Measurements from ENCODE around the gene RAD51B.
A peak's percentile ranks its signal among the peaks of the same experiment; 100 is the strongest.
"Not testable (repeated sequence)": the region's sequence is repeated elsewhere in the genome, so short reads cannot be mapped to it uniquely, and the experiment has no call there.

Gene RAD51B

GRCh38 chr14:68696721-68697495 is 877.3 kb downstream of the RAD51B start:
- intact Hi-C loops (cut with DNase I) = no loop called here
- DNase-seq = peak in 1 of 42 donors; percentile 14

GRCh38 chr14:68698773-68699172 is 879.2 kb downstream of the RAD51B start:
- DNase-seq = peak in 1 of 42 donors; percentile 4
- intact Hi-C loops (cut with DNase I) = not testable (repeated sequence)

GRCh38 chr14:68701001-68701741 is 881.6 kb downstream of the RAD51B start:
- intact Hi-C loops (cut with DNase I) = no loop called here
- peak in 1 of 42 donors; percentile 7 for DNase-seq

GRCh38 chr14:68702135-68702534 is 882.6 kb downstream of the RAD51B start:
- peak in 1 of 42 donors; percentile 13 for DNase-seq
- intact Hi-C loops (cut with DNase I) = no loop called here

GRCh38 chr14:68702578-68702977 is 883.0 kb downstream of the RAD51B start:
- peak in 1 of 42 donors; percentile 11 for DNase-seq
- intact Hi-C loops (cut with DNase I) = no loop called here

- DNase-seq = no peak
- intact Hi-C loops (cut with DNase I) = no loop called here
These were observed 883.5 kb downstream of the RAD51B start for GRCh38 chr14:68703093-68703492.

GRCh38 chr14:68704736-68705720 is 885.4 kb downstream of the RAD51B start:
- intact Hi-C loops (cut with DNase I) = no loop called here

GRCh38 chr14:68705741-68706283 is 886.2 kb downstream of the RAD51B start:
- intact Hi-C loops (cut with DNase I) = no loop called here
- DNase-seq = peak in 1 of 42 donors; percentile 23

More at GRCh38 chr14:68704736-68705720, 885.4 kb downstream of the RAD51B start:
- DNase-seq = peak in 3 of 42 donors; percentile 24 to 61 (median 36)

GRCh38 chr14:68707482-68707881 is 887.9 kb downstream of the RAD51B start:
- no peak for DNase-seq
- intact Hi-C loops (cut with DNase I) = no loop called here

- DNase-seq = peak in 1 of 42 donors; percentile 16
- intact Hi-C loops (cut with DNase I) = no loop called here
These were observed 888.8 kb downstream of the RAD51B start for GRCh38 chr14:68708343-68708742.

GRCh38 chr14:68709007-68709406 is 889.4 kb downstream of the RAD51B start:
- peak in 1 of 42 donors; percentile 4 for DNase-seq
- intact Hi-C loops (cut with DNase I) = no loop called here

GRCh38 chr14:68710776-68711175 is 891.2 kb downstream of the RAD51B start:
- intact Hi-C loops (cut with DNase I) = no loop called here
- DNase-seq = peak in 1 of 42 donors; percentile 6

GRCh38 chr14:68711561-68712309 is 892.2 kb downstream of the RAD51B start:
- intact Hi-C loops (cut with DNase I) = no loop called here
- DNase-seq = peak in 1 of 42 donors; percentile 9

GRCh38 chr14:68712703-68713370 is 893.3 kb downstream of the RAD51B start:
- peak in 1 of 42 donors; percentile 12 for DNase-seq
- intact Hi-C loops (cut with DNase I) = no loop called here

GRCh38 chr14:68713782-68714181 is 894.2 kb downstream of the RAD51B start:
- peak in 1 of 42 donors; percentile 14 for DNase-seq

GRCh38 chr14:68714991-68715924 is 895.7 kb downstream of the RAD51B start:
- DNase-seq = peak in 2 of 42 donors; percentile 1 to 23
- intact Hi-C loops (cut with DNase I) = no loop called here

More at GRCh38 chr14:68713782-68714181, 894.2 kb downstream of the RAD51B start:
- intact Hi-C loops (cut with DNase I) = no loop called here
